ENCODE measurements around the gene CABCOCO1. TPM values are rescaled to one million over a fixed set of nuclear protein-coding genes. Genes with fewer than 3 reads are reported as not detected.

The CABCOCO1 gene
- total RNA-seq, 1 experiment from 2014 or later: not detected

GRCh38 chr10:61673360-61673759 lies 10.6 kb downstream of the CABCOCO1 start:
- no peaks in the 10 kb centered on the region for H3K4me1 Mint-ChIP-seq (ENCODE audit: low read depth, unreplicated experiment)
- POLR2A ChIA-PET: no interaction called here
- no peaks in the 10 kb centered on the region for H3K9me3 ChIP-seq
- DNase-seq: no peak
- no TSS peak for BruUV-seq (replicated peaks)
- H3K27me3 ChIP-seq (replicated peaks; ENCODE audit: control insufficient read depth, insufficient read depth, low read length): no peaks in the 10 kb centered on the region
- TF ChIP-seq CTCF (IDR thresholded peaks at IDR 0.05; ENCODE audit: insufficient read depth in 1 of 2, low read depth in 1 of 2, low read length in 1 of 2, severe bottlenecking in 1 of 2, unreplicated experiment in 1 of 2): no peak
- H3K4me1 ChIP-seq: no peaks in the 10 kb centered on the region
- intact Hi-C loops (cut with micrococcal nuclease; ENCODE audit: unreplicated experiment): no loop called here
- CTCF ChIA-PET: no interaction called here
- H3K9me3 Mint-ChIP-seq (ENCODE audit: unreplicated experiment): no peaks in the 10 kb centered on the region
- H3K27me3 Mint-ChIP-seq (ENCODE audit: insufficient read depth, unreplicated experiment): peaks cover 8% of the 10 kb centered on the region
- H3K27ac Mint-ChIP-seq (ENCODE audit: unreplicated experiment): no peak overlapping the region
- no peak overlapping the region for H3K4me3 ChIP-seq (ENCODE audit: low read depth, low read length)
- no peak overlapping the region for H3K4me3 Mint-ChIP-seq (ENCODE audit: unreplicated experiment)
- H3K36me3 Mint-ChIP-seq (ENCODE audit: insufficient read depth, unreplicated experiment): no peaks in the 10 kb centered on the region
- H3K36me3 ChIP-seq (ENCODE audit: control insufficient read depth, insufficient read depth, low read length): no peaks in the 10 kb centered on the region

GRCh38 chr10:61682323-61682722 lies 19.6 kb downstream of the CABCOCO1 start:
- POLR2A ChIA-PET: no interaction called here
- no peaks in the 10 kb centered on the region for H3K9me3 ChIP-seq
- no peak overlapping the region for H3K4me3 Mint-ChIP-seq (ENCODE audit: unreplicated experiment)
- CTCF ChIA-PET: interaction anchor here (0.6 kb wide), 1 partner anchor 50 kb away, joined by 3 read pairs; no protein-coding TSS in a partner anchor
- no peak for DNase-seq
- BruUV-seq (replicated peaks): no TSS peak
- intact Hi-C loops (cut with micrococcal nuclease; ENCODE audit: unreplicated experiment): no loop called here
- H3K4me1 ChIP-seq: no peaks in the 10 kb centered on the region
- H3K27me3 ChIP-seq (replicated peaks; ENCODE audit: control insufficient read depth, insufficient read depth, low read length): no peaks in the 10 kb centered on the region
- peaks cover 7% of the 10 kb centered on the region for H3K27me3 Mint-ChIP-seq (ENCODE audit: insufficient read depth, unreplicated experiment)
- no peak overlapping the region for H3K4me3 ChIP-seq (ENCODE audit: low read depth, low read length)
- no peak overlapping the region for H3K27ac Mint-ChIP-seq (ENCODE audit: unreplicated experiment)
- H3K9me3 Mint-ChIP-seq (ENCODE audit: unreplicated experiment): no peaks in the 10 kb centered on the region
- H3K36me3 Mint-ChIP-seq (ENCODE audit: insufficient read depth, unreplicated experiment): no peaks in the 10 kb centered on the region
- TF ChIP-seq CTCF (IDR thresholded peaks at IDR 0.05; ENCODE audit: insufficient read depth in 1 of 2, low read depth in 1 of 2, low read length in 1 of 2, severe bottlenecking in 1 of 2, unreplicated experiment in 1 of 2): peak; percentile 37 to 42
- H3K36me3 ChIP-seq (ENCODE audit: control insufficient read depth, insufficient read depth, low read length): no peaks in the 10 kb centered on the region
- no peaks in the 10 kb centered on the region for H3K4me1 Mint-ChIP-seq (ENCODE audit: low read depth, unreplicated experiment)

GRCh38 chr10:61683319-61683718 lies 20.6 kb downstream of the CABCOCO1 start:
- BruUV-seq (replicated peaks): no TSS peak
- POLR2A ChIA-PET: no interaction called here
- H3K4me1 ChIP-seq: no peaks in the 10 kb centered on the region

More at GRCh38 chr10:61683319-61683718, 20.6 kb downstream of the CABCOCO1 start:
- Mint-ChIP-seq H3K4me3 (ENCODE audit: unreplicated experiment) (no peak overlapping the region), H3K27ac (ENCODE audit: unreplicated experiment) (no peak overlapping the region), H3K9me3 (ENCODE audit: unreplicated experiment) (no peaks in the 10 kb centered on the region), H3K36me3 (ENCODE audit: insufficient read depth, unreplicated experiment) (no peaks in the 10 kb centered on the region), H3K27me3 (ENCODE audit: insufficient read depth, unreplicated experiment) (peaks cover 3% of the 10 kb centered on the region), H3K4me1 (ENCODE audit: low read depth, unreplicated experiment) (no peaks in the 10 kb centered on the region)
- H3K4me3 ChIP-seq (ENCODE audit: low read depth, low read length): no peak overlapping the region
- H3K9me3 ChIP-seq: no peaks in the 10 kb centered on the region
- H3K27me3 ChIP-seq (replicated peaks; ENCODE audit: control insufficient read depth, insufficient read depth, low read length): no peaks in the 10 kb centered on the region
- intact Hi-C loops (cut with micrococcal nuclease; ENCODE audit: unreplicated experiment): no loop called here
- CTCF ChIA-PET: interaction anchor here (0.6 kb wide), 1 partner anchor 11 kb away, joined by 4 read pairs; no protein-coding TSS in a partner anchor
- no peaks in the 10 kb centered on the region for H3K36me3 ChIP-seq (ENCODE audit: control insufficient read depth, insufficient read depth, low read length)
- no peak for TF ChIP-seq CTCF (IDR thresholded peaks at IDR 0.05; ENCODE audit: insufficient read depth in 1 of 2, low read depth in 1 of 2, low read length in 1 of 2, severe bottlenecking in 1 of 2, unreplicated experiment in 1 of 2)
- no peak for DNase-seq
